ENCODE results near the gene ADD1.
A peak's percentile ranks its signal among the peaks of the same experiment; 100 is the strongest.
"Not testable (repeated sequence)": the region's sequence is repeated elsewhere in the genome, so short reads cannot be mapped to it uniquely, and the experiment has no call there.

The ADD1 gene

DNA sequence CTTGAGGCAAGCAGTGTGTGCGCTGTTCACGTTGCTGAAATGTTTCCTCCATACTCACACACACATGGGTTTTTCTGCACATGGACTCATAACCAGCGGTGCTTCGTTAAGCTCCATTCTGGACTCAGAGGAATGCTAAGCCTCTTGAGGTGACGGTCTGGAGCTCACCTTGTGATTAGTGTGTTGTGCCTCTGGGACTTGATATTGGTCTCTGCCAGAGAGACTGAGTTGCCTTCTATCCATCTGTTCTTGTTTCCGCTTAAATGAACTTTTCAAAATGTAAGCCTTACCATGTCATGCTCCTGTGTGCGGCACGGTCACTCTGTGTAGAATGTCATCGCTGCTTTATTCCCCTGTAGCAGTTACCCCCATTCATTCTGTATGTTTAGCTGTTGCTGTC, 42.5 kb downstream of the ADD1 start:
- ATAC-seq = no peak
- DNase-seq = no peak

DNA sequence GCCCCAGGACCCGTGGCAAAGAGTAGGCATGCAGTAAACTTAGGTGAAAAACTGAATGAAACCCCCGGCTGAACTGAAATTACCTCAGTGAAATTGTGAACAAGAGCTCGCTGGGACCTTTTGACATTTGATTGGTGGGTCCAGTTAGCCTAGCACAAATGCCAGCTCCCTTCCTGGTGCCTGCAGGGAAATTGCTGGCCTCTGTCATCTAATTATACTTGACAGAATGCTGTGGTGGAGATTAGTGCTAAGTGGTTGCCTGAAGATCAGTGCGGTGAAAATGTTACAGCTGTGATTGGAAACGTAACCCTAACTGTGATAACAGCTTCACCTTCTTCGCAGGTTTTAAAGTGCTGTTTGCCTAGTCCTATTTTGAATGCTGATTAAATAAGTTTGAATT, 43.0 kb downstream of the ADD1 start:
- ATAC-seq = no peak
- DNase-seq = no peak

DNA sequence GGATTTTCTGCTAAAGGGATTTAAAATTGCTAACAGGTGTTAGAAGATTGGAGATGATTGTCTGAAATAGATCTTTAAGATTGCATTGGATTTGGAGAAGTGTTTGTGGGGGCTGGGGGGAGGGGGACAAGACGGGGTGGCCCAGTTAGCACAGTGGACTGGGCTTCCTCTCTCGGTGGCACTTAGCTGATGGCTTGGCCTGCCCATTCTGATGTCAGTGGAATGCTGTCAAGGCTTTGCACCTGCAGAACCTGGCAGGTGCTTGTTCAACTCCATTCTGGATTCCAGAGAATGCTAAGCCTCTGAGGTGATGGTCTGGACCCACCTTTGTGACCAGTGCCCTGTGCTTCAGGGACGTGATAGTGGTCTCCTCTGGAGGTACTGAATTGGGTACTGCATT, 43.7 kb downstream of the ADD1 start:
- no peak for DNase-seq
- ATAC-seq = no peak

DNA sequence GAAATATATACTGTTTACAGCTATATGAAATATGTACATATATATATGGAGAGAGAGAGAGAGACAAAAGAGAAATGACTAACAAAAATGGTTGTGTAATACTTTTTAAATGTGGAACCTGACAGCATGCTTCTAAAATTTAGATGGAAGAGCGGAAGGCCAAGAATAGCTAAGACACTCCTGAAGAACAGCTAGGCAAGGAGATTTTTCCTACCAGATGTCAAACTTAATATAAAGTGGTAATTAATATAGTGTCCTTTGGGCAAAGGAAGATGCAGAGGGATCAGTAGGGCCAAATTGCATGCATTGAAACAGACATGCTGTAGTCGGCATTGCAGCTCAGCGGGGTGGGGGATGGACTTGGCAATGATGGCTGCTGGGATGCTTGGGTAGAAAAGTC, 45.2 kb downstream of the ADD1 start:
- no peak for ATAC-seq

DNA sequence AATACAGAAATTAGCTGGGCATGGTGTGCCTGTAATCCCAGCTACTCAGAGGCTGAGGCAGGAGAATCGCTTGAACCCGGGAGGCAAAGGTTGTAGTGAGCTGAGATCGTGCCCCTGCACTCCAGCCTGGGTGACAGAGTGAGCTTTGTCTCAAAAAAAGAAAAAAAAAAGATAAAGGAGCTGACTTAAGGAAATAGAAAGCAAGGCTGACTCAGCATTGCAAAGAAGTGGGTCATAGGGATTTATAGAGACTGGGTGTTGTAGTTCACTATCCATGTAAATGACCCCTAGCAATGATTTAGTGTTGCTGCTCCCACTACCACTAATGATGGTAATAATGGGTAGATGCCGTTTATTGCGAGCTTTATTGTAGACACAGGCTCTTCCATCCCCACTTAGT, 47.6 kb downstream of the ADD1 start:
- no peak for DNase-seq
- no peak for ATAC-seq

More for the DNA sequence above, 45.2 kb downstream of the ADD1 start:
- no peak for DNase-seq

DNA sequence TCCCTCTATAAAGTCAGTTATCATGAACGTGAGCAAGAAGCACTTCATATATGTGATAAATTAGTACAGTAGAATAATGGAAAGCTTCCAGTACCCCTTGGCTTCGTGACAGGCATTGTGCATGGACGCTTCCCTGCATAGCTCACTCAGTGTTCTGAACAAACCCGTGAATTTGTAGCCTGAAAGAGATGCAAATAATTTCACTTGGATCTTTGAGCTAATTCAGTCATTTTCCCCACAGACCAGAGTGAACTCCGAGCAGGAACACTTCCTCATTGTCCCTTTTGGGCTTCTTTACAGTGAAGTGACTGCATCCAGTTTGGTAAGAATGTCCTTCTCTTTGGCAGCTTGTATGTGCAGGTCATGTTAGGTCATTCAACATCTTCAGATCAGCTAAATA, 50.1 kb downstream of the ADD1 start:
- ATAC-seq (no peak), DNase-seq (no peak)

DNA sequence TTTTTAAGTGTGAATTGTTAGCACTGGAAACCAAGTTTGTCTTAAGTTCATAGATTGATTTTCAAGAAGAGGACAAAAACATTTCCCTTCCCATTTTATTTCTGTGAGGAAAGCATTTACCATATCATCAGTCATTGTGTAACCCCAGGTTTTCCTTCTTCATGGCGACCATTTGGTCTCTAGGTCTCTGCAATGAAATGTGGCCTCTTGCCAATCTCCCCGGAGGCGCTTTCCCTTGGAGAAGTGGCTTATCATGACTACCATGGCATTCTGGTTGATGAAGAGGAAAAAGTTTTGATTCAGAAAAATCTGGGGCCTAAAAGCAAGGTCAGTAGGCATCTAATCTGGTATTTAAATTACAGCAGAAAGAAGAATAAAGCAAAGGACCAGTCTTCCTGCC, 54.4 kb downstream of the ADD1 start:
- ATAC-seq = no peak
- no peak for DNase-seq

DNA sequence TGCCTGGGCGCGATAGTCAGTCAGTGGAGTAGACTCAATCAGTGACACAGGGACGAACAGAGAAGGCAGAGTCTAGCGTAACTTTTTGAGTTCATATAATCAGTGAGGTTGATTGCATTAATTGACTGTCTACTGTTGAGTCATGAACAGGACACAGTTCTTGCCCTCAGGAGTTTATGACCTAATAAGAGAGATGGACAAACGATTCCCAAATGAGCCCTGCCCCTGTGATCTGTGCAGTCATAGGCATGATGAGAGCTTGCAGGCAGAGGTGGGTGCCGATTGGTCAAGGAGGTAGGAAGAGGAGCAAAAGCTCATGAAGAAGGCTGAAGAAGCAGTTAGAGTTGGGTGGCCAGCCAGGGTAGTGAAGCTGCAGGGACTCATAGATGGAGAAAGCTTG, 57.1 kb downstream of the ADD1 start:
- ATAC-seq (no peak), DNase-seq (no peak)

DNA sequence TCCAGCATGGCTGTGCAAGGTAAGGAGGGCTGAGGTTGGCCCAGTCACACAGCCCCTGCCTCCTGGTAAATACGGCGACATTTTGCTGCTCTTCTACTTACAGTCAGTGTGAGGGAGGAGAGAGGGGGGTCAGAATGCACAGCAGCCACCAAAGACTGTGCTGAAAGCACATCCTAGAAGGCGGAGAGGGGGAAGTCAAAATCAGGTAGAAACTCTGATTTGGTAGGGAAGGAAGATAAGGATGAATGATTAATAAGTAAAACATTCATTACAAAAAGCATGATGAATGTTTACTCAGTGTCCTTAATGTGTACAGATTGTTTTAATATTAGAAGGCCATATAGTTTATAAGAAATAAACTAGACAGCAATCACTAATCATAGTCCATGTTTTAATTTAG, 57.5 kb downstream of the ADD1 start:
- ATAC-seq (no peak), DNase-seq (no peak)

DNA sequence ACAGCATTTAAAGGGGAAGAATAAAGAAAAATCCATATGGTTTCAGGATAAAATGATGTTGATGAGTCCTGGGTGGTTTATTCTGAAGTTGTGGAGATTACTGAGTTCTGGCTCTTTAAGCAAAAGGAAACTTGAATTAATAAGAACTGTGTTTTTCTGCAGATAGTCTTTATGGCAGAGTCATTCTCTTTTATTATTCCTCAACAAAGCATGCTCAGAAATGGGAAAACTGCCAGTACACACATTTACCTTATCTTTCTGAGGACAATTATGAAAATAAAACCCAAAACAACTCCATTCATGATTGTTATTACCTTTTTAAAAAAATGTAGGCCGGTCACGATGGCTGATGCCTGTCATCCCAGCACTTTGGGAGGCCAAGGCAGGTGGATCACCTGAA, 58.5 kb downstream of the ADD1 start:
- DNase-seq (no peak), ATAC-seq (no peak)

DNA sequence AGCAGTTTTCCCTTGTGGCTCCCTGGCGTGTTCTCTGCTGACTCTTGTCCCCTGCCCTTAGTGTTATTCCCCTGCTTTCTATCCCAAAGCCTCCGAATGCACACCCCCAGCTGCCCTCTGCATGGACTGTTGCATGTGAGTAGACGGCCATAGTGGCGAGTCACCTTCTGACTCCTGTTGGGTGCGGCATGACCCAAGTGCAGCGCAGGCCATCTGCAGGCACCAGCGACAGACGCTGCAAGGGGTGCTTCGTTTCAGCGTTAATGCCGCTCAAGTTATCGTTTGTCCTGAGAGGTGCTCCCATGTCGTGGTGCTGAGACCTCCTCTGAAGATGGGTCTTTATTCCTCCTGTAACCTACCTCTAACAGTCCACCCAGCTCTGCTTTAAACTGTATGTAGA, 61.9 kb downstream of the ADD1 start:
- ATAC-seq = no peak
- no peak for DNase-seq

DNA sequence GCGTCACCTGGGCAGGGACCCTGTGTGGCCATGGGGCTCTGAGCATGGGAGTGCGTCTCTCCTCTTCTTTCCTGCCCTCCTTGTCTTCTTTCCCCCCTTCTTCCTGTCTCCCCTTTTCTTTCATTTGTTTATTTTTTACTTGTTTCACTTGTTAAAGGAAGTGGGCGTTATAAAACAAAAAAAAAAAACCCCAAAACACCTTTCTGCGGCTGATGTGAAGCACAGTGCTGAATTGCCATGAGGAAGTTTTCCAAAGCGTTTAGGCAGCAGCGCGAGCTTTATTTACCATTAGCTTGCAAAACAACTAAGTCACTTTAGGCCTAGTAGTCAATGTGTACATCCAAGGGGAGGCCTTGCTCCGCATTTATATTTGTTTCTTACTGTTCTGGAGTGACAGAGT, 62.6 kb downstream of the ADD1 start:
- ATAC-seq (no peak), DNase-seq (no peak)

DNA sequence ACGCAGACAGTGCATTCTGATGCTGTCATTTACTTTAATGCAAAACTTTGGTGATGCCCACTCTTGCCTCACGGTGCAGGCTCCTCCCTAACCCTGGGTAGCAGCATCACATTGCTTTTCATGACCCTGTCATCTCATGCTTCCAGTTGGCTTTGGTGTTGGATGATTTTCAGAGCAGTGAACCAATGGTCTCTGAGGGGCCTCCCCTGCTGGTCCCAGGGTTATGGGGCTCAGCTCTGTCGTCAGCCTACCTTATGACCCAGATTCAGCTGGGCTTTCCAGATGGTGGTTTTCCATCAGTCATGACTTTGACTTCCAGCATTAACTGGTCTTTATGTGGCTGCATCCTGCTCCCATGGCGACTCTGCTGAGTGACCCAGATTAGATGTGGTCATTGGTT, 63.6 kb downstream of the ADD1 start:
- DNase-seq (no peak), ATAC-seq (no peak)

DNA sequence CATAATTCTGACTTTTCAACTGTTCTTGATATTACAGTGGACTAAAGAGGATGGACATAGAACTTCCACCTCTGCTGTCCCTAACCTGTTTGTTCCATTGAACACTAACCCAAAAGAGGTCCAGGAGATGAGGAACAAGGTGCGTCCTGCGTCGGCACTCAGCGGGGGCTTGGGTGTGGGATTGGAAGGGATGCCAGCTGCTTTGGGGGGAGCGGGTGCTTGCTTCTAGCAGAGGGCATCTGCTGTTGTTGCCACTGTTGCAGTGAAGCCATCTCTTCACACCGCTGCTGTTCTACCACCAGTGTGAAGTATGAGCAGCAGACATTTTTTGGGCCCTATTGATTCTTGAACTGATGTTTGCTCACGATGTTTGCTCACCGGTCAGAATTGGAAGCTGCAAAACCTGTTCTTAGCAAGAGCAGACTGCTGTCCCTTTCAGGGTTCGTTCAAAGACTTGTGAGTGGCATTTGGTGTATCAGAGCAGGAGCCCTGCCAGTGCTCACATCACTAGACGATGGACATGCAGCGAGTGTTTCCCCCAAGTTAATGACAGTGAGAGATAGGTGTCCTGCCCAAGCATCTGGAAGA, 64.2 kb downstream of the ADD1 start:
- DNase-seq = no peak
- no peak for ATAC-seq

DNA sequence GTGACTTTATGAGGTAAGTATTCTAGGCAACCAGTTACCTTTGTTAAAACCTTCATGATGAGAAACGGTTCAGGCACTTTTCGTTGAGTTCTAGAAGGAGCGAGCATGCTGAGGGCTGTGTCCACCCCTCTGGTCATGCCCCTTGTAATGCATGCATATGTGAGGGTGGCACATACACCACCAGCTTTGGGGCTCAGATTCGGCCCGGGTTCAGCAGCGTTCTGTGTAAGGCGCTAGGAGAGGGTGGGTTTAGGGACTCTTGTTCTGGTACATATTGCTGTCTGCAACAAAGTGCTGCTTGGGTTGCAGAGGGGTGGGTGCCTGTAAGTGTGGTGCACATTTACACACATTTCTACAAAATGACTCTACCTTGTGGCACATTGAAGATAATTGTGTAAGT, 65.0 kb downstream of the ADD1 start:
- no peak for DNase-seq

DNA sequence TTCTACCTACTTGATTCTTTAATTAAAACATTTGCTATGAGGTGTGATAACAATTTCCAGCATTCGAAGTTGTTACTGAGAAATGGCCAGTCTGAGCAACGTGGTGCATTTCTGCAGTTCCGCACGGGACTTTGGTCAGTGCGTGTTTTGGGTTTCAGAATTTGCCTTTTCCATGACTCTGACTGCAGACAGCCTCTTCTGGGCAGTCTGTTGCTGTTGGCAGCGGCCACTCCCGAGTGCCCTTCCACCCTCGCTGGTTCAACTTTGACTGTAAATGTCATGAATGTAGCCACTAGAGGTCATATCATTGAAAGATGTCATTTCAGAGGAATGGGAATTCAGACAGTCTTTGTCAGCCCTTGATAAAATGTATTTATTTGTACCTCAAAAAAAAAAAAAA, 65.9 kb downstream of the ADD1 start:
- ATAC-seq (no peak), DNase-seq (no peak)

More for the DNA sequence above, 65.0 kb downstream of the ADD1 start:
- ATAC-seq = no peak

DNA sequence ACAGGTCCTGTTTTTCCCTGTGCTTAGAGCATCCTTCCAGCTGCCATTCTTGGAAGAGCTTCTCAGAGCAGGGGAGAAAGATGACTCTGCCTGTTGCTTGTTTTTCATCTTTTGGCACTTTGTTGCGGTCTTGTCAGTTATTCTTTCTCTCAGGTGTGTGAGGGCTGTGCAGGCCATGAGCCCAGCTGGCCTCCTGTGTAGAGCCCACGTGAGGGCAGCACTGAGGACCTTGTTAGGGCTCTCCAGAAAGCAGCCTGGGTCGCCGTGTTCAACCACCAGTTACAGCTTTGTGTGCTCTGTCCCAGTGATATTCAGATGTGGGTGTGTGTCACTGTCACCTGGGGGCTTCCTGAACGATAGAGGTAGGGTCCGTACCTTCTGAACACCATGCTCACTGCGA, 66.8 kb downstream of the ADD1 start:
- DNase-seq (no peak), ATAC-seq (no peak)

DNA sequence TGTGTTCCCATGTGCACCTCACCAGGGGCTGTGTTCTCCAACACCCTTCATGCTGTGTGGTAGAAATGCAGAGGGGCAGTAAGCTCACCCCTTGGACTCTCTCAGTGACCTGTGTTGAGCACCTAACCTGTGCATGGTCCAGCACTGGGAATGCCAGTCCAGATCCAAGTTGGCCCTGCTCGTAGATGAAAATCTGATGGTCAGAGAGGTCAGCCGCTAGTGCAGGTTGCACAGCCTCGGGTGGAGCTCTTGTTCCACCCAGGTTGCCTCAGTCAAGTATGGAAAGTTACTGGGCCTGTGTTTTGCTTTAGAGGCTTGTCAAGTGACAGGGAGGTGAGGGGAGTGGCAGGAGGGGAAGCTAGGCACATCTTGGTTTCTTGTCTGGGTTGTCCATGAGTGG, 68.2 kb downstream of the ADD1 start:
- no peak for DNase-seq
- ATAC-seq = no peak

DNA sequence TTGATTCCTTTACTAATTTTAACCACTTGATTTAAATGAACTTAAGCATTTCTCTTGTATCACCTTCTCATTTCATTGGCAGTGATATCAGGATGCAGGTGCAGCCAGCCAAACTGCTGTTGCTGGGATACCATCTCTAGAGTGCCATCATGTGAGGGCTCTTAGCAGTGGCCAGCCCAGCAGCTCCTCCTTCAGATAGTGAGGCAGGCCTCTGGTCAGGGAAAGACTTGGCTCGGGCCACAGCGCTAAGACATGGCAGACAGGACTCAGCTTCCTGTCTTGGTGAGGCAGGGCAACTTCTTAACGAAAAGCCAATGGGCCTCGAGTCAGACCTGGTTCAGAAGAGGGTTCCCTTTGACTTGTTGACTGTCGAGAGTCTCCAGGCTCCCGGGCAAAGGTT, 69.5 kb downstream of the ADD1 start:
- ATAC-seq = no peak
- no peak for DNase-seq

DNA sequence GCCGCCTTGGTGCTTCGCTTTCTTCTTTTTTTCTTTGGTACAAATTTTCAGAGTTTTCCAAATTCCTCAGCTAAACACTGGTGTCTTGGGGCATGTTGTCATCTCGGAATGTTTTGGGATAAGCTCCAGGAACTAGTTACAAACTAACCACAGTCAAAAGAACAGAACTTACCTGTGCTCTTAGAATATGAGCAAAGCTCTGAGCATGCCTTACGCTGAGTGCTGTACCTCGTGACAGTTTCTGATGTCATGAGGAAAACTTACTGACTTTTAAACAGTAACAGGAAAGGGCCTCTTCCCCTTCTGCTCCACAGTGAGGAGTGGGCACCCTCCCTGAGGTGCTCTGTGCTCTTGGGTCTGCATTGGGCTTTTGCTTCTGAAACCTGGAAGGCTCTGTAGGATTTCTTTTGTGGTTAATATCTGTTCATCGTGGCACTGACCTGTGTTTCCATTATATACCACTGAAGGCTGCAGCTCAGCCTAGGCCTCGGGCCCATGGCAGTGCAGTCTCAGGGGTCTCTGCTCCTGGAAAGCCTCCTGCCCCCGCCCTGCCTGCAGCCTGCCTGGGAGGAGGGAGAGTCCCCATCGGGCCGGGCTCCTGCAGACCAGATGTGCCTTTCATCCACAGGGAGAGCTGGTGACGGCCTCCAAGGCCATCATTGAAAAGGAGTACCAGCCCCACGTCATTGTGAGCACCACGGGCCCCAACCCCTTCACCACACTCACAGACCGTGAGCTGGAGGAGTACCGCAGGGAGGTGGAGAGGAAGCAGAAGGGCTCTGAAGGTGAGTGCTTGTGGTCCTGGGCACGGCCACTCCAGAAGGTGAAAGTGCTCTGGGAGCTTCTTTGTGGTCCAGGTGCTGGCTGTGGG, 70.8 kb downstream of the ADD1 start:
- ATAC-seq (peak; percentile 92), DNase-seq (peak; percentile 39)

DNA sequence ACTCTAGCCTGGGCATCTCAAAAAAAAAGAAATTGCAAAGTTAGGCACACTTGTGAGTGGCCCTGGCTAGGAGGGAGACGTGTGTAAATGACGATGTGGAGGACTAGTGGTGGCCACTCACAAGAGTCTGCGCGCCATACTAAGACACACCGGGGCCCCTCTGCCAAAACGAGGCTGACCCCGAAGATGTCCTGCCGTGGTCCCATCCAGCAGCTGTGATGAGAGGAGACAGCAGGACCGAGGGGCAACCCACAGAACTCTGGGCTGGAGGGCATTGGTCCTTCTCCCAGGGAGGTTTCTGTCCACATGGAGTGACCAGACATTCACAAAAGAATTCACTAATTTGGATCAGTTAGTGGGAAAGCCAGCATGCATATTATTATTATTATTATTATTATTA, 72.1 kb downstream of the ADD1 start:
- DNase-seq = no peak
- no peak for ATAC-seq

DNA sequence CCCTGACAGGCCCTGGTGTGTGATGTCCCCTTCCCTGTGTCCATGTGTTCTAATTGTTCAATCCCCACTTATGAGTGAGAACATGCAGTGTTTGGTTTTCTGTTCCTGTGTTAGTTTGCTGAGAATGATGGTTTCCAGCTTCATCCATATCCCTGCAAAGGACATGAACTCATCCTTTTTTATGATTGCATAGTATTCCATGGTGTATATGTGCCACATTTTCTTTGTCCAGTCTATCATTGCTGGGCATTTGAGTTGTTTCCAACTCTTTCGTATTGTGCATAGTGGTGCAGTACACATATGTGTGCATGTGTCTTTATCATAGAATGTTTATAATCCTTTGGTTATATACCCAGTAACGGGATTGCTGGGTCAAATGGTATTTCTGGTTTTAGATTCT, 73.1 kb downstream of the ADD1 start:
- not testable (repeated sequence) for DNase-seq, ATAC-seq

DNA sequence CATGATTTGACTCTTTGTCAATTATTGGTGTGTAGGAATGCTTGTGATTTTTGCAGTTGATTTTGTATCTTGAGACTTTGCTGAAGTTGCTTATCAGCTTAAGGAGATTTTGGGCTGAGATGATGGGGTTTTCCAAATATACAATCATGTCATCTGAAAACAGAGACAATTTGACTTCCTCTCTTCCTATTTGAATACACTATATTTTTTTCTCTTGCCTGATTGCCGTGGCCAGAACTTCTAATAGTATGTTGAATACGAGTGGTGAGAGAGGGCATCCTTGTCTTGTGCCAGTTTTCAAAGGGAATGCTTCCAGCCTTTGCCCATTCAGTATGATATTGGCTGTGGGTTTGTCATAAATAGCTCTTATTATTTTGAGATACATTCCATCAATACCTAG, 74.7 kb downstream of the ADD1 start:
- ATAC-seq, DNase-seq: not testable (repeated sequence)

DNA sequence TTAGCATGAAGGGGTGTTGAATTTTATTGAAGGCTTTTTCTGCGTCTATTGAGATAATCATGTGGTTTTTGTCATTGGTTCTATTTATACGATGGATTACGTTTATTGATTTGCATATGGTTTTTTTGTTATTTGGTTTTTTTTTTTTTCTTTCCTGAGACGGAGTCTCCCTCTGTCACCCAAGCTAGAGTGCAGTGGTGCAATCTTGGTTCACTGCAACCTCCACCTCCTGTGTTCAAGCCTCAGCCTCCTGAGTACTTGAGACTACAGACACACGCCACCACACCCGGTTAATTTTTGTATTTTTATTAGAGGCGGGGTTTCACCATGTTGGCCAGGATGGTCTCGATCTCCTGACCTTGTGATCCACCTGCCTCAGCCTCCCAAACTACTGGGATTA, 75.1 kb downstream of the ADD1 start:
- not testable (repeated sequence) for ATAC-seq, DNase-seq
